MCF 10A (cell line): Measurements from ENCODE around the gene CDK19. TPM values are rescaled to one million over a fixed set of nuclear protein-coding genes. Genes with fewer than 3 reads are reported as not detected.
"Not testable (repeated sequence)": the region's sequence is repeated elsewhere in the genome, so short reads cannot be mapped to it uniquely, and the experiment has no call there.

ENCODE experiments used
- BruUV-seq: library from RNA; stranded (reverse); fragments of 400-500 nt; replicated peaks from 2 replicates; lab custom pipeline; 2021; lab: Mats Ljungman, UMichigan
- CTCF ChIA-PET: fragments of 300-600 bp; sonication (Branson Sonifier 250); formaldehyde crosslinking; extraction: SDS; loops from one replicate; lab custom pipeline; 2021; ENCODE audit warnings: antibody characterized with exemption, inconsistent platforms; lab: Yijun Ruan, JAX
- POLR2A ChIA-PET: fragments of 300-600, 350-650 bp; sonication (Branson Sonifier 250); formaldehyde crosslinking; extraction: SDS; loops from one replicate; lab custom pipeline; 2020; ENCODE audit warnings: antibody characterized with exemption, inconsistent platforms; lab: Yijun Ruan, JAX
- DNase-seq: peaks from one replicate; pipeline ENCODE4 v3.0.0-alpha.2; 2018; ENCODE audit not compliant: unreplicated experiment
- H3K27ac Mint-ChIP-seq: one replicate; pipeline ENCODE4 v1.8.0; 2022; ENCODE audit warnings: mild to moderate bottlenecking, low read depth, mixed read lengths; ENCODE audit not compliant: unreplicated experiment
- H3K27me3 Mint-ChIP-seq: one replicate; pipeline ENCODE4 v1.8.0; 2022; ENCODE audit warnings: mixed read lengths; ENCODE audit not compliant: insufficient read depth, unreplicated experiment
- H3K36me3 Mint-ChIP-seq: one replicate; pipeline ENCODE4 v1.8.0; 2022; ENCODE audit warnings: mild to moderate bottlenecking, moderate library complexity, mixed read lengths; ENCODE audit not compliant: insufficient read depth, unreplicated experiment
- H3K4me1 Mint-ChIP-seq: one replicate; pipeline ENCODE4 v1.8.0; 2022; ENCODE audit warnings: mixed read lengths; ENCODE audit not compliant: insufficient read depth, unreplicated experiment
- H3K4me3 Mint-ChIP-seq: one replicate; pipeline ENCODE4 v1.8.0; 2022; ENCODE audit warnings: mild to moderate bottlenecking, moderate library complexity, mixed read lengths; ENCODE audit not compliant: unreplicated experiment
- H3K9me3 Mint-ChIP-seq: one replicate; pipeline ENCODE4 v1.8.0; 2022; ENCODE audit warnings: mixed read lengths; ENCODE audit not compliant: unreplicated experiment
- CTCF ChIP-seq: fragments of 200-600 bp; IDR thresholded peaks from one replicate; pipeline ENCODE4 v1.8.0; 2022; ENCODE audit warnings: antibody characterized with exemption, mild to moderate bottlenecking; ENCODE audit not compliant: unreplicated experiment
- intact Hi-C: fragments of 100-400 bp; cut with micrococcal nuclease; formaldehyde crosslinking; loops from 2 replicates; pipeline ENCODE4 v1.14.1; 2022
- total RNA-seq: library from RNA; stranded (reverse); gene quantifications from 2 replicates; pipeline ENCODE4 v1.2.3, GENCODE V29; 2022

Gene CDK19
- total RNA-seq, 1 experiment from 2014 or later, result 10.2 TPM

- ChIA-PET CTCF (interaction anchor here (2.0 kb wide), 1 partner anchor 10 kb away, joined by 5 read pairs; no protein-coding TSS in a partner anchor), POLR2A (interaction anchor here (0.7 kb wide), 1 partner anchor 13 kb away, joined by 3 read pairs; no protein-coding TSS in a partner anchor)
- no peaks in the 10 kb centered on the region for H3K27me3 Mint-ChIP-seq
- no peaks in the 10 kb centered on the region for H3K9me3 Mint-ChIP-seq
- no peak for TF ChIP-seq CTCF
- intact Hi-C loops, result no loop called here
- no peaks in the 10 kb centered on the region for H3K36me3 Mint-ChIP-seq
- no peak overlapping the region for H3K27ac Mint-ChIP-seq
- BruUV-seq, result no TSS peak
- no peak for DNase-seq
- no peak overlapping the region for H3K4me3 Mint-ChIP-seq
- H3K4me1 Mint-ChIP-seq, result no peaks in the 10 kb centered on the region
Observed at GRCh38 chr6:110768057-110768456, 47.2 kb downstream of the CDK19 start.

GRCh38 chr6:110761371-110761770 is 53.9 kb downstream of the CDK19 start:
- Mint-ChIP-seq H3K4me1 (no peaks in the 10 kb centered on the region), H3K27me3 (no peaks in the 10 kb centered on the region), H3K27ac (no peak overlapping the region), H3K4me3 (no peak overlapping the region), H3K36me3 (no peaks in the 10 kb centered on the region), H3K9me3 (no peaks in the 10 kb centered on the region)
- ChIA-PET CTCF (interaction anchor here (0.5 kb wide), 1 partner anchor 555 kb away, joined by 3 read pairs; no protein-coding TSS in a partner anchor), POLR2A (interaction anchor here (1.7 kb wide), 1 partner anchor 54 kb away, joined by 6 read pairs; the partner anchor contains the start of gene CDK19)
- intact Hi-C loops, result no loop called here
- no peak for TF ChIP-seq CTCF
- no TSS peak for BruUV-seq
- DNase-seq, result no peak

- intact Hi-C loops, result no loop called here
- POLR2A ChIA-PET, result interaction anchor here (0.9 kb wide), 1 partner anchor 21 kb away, joined by 3 read pairs; no protein-coding TSS in a partner anchor
- H3K27ac Mint-ChIP-seq, result no peak overlapping the region
- CTCF ChIA-PET, result interaction anchor here (0.5 kb wide), 1 partner anchor 555 kb away, joined by 3 read pairs; no protein-coding TSS in a partner anchor
- TF ChIP-seq CTCF, result no peak
- no peak for DNase-seq
- no peaks in the 10 kb centered on the region for H3K36me3 Mint-ChIP-seq
- H3K27me3 Mint-ChIP-seq, result no peaks in the 10 kb centered on the region
- no peak overlapping the region for H3K4me3 Mint-ChIP-seq
- peaks cover 3% of the 10 kb centered on the region for H3K4me1 Mint-ChIP-seq
- no TSS peak for BruUV-seq
- H3K9me3 Mint-ChIP-seq, result no peaks in the 10 kb centered on the region
Observed at GRCh38 chr6:110760589-110760988, 54.7 kb downstream of the CDK19 start.

- intact Hi-C loops, H3K4me3 Mint-ChIP-seq, DNase-seq, H3K4me1 Mint-ChIP-seq, H3K27ac Mint-ChIP-seq, BruUV-seq, H3K9me3 Mint-ChIP-seq, H3K27me3 Mint-ChIP-seq, H3K36me3 Mint-ChIP-seq: not testable (repeated sequence)
- CTCF ChIA-PET, result interaction anchor here (0.8 to 1.2 kb wide), 3 partner anchors 10 to 143 kb away, joined by 3 read pairs; no protein-coding TSS in a partner anchor
- POLR2A ChIA-PET, result interaction anchor here (0.9 kb wide), 1 partner anchor 22 kb away, joined by 3 read pairs; no protein-coding TSS in a partner anchor
Observed at GRCh38 chr6:110760098-110760497, 55.2 kb downstream of the CDK19 start.
